Nephron progenitor cell (in vitro differentiated cells): ENCODE measurements around the gene PLAC8.
A peak's percentile ranks its signal among the peaks of the same experiment; 100 is the strongest.
"Not testable (repeated sequence)": the region's sequence is repeated elsewhere in the genome, so short reads cannot be mapped to it uniquely, and the experiment has no call there.

Experiments used
- DNase-seq: peaks from one replicate; pipeline ENCODE4 v3.0.0; 2021
- H3K27ac Mint-ChIP-seq: 2 replicates; pipeline ENCODE4 v1.8.0; 2021; ENCODE audit warnings: mild to moderate bottlenecking, moderate library complexity, mixed read lengths
- H3K27me3 Mint-ChIP-seq: 2 replicates; pipeline ENCODE4 v1.8.0; 2021; ENCODE audit warnings: mild to moderate bottlenecking, low read depth, mixed read lengths; ENCODE audit not compliant: poor library complexity
- H3K36me3 Mint-ChIP-seq: 2 replicates; pipeline ENCODE4 v1.8.0; 2021; ENCODE audit warnings: low read depth, mixed read lengths
- H3K4me1 Mint-ChIP-seq: 2 replicates; pipeline ENCODE4 v1.8.0; 2021; ENCODE audit warnings: mixed read lengths
- H3K4me3 Mint-ChIP-seq: 2 replicates; pipeline ENCODE4 v1.8.0; 2021; ENCODE audit warnings: mild to moderate bottlenecking, moderate library complexity, mixed read lengths
- H3K9me3 Mint-ChIP-seq: 2 replicates; pipeline ENCODE4 v1.8.0; 2021; ENCODE audit warnings: mild to moderate bottlenecking, moderate library complexity, mixed read lengths
- TF ChIP-seq, protein P1 (sequence below): fragments of 200-600 bp; sonication (generic); IDR thresholded peaks from 2 replicates; pipeline ENCODE4 v1.5.0; 2021; ENCODE audit warnings: antibody characterized with exemption

Gene PLAC8

DNA sequence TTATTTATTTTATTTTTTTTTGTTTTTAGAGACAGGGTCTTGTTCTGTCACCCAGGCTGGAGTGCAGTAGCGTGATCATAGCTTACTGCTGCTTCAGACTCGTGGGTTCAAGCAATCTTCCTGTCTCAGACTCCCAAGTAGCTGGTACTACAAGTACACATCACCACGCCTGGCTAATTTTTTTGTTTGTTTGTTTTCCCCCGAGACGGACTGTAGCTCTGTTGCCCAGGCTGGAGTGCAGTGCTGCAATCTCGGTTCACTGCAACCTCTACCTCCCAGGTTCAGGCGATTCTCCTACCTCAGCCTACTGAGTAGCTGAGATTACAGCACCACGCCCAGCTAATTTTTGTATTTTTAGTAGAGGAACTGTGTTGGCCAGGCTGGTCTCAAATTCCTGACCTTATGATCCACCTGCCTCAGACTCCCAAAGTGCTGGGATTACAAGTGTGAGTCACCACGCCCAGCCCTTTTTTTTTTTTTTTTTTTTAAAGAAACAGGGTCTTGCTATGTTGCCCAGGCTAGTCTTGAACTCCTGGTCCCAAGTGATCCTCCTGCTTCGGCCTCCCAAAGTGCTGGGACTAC, 47.4 kb downstream of the PLAC8 start:
- H3K27me3 Mint-ChIP-seq = no peaks in the 10 kb centered on the region
- DNase-seq = no peak
- no peaks in the 10 kb centered on the region for H3K9me3 Mint-ChIP-seq
- no peak overlapping the region for H3K27ac Mint-ChIP-seq
- TF ChIP-seq, protein P1, sequence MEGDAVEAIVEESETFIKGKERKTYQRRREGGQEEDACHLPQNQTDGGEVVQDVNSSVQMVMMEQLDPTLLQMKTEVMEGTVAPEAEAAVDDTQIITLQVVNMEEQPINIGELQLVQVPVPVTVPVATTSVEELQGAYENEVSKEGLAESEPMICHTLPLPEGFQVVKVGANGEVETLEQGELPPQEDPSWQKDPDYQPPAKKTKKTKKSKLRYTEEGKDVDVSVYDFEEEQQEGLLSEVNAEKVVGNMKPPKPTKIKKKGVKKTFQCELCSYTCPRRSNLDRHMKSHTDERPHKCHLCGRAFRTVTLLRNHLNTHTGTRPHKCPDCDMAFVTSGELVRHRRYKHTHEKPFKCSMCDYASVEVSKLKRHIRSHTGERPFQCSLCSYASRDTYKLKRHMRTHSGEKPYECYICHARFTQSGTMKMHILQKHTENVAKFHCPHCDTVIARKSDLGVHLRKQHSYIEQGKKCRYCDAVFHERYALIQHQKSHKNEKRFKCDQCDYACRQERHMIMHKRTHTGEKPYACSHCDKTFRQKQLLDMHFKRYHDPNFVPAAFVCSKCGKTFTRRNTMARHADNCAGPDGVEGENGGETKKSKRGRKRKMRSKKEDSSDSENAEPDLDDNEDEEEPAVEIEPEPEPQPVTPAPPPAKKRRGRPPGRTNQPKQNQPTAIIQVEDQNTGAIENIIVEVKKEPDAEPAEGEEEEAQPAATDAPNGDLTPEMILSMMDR = no peak
- no peaks in the 10 kb centered on the region for H3K4me1 Mint-ChIP-seq
- H3K4me3 Mint-ChIP-seq = no peak overlapping the region
- H3K36me3 Mint-ChIP-seq = peaks cover 56% of the 10 kb centered on the region

DNA sequence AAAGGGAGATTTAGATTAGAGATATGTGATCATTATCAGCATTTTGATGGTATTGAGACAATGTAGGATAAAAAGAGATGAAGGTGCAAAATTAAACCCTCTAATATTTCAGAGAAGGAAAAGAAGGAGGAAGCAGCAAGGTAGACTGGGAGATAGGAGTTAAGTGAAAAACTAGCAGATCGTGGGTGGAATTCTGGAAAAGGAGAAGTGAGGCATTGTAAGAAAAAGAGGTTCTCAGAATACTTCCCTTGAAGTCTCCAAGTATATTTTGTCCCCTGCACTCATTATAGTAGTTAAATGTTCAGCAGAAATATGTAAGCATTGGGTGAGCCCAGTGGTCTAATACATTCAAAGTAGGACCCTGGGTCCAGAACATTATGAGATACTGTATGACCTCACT, 49.3 kb downstream of the PLAC8 start:
- TF ChIP-seq, protein P1 = no peak
- H3K9me3 Mint-ChIP-seq = no peaks in the 10 kb centered on the region
- DNase-seq = no peak
- peaks cover 63% of the 10 kb centered on the region for H3K36me3 Mint-ChIP-seq
- H3K27ac Mint-ChIP-seq = peak overlapping the region; percentile 19
- no peaks in the 10 kb centered on the region for H3K4me1 Mint-ChIP-seq
- no peaks in the 10 kb centered on the region for H3K27me3 Mint-ChIP-seq
- H3K4me3 Mint-ChIP-seq = no peak overlapping the region

DNA sequence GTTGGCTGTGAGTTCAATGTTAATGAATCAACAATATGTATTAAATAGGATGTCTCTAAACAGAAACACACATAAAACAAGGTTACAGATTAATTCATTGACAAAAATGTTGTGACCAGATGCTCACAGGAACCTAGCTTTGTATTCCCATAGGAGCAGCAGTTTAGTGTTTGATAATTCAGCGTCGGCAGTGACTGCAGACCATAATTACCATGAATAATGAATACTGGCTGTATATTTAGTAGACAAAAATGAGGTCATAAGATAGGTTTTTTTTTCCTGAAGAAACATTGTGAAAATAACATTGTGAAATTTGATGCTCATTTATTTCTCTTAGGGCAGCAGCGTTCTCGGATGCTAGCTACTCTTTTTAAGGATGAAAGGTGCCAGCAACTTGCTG, 51.8 kb downstream of the PLAC8 start:
- TF ChIP-seq, protein P1 = no peak
- H3K36me3 Mint-ChIP-seq = peaks cover 68% of the 10 kb centered on the region
- no peak overlapping the region for H3K4me3 Mint-ChIP-seq
- H3K9me3 Mint-ChIP-seq = no peaks in the 10 kb centered on the region
- no peaks in the 10 kb centered on the region for H3K27me3 Mint-ChIP-seq
- no peaks in the 10 kb centered on the region for H3K4me1 Mint-ChIP-seq
- DNase-seq = no peak
- peak overlapping the region; percentile 8 for H3K27ac Mint-ChIP-seq

DNA sequence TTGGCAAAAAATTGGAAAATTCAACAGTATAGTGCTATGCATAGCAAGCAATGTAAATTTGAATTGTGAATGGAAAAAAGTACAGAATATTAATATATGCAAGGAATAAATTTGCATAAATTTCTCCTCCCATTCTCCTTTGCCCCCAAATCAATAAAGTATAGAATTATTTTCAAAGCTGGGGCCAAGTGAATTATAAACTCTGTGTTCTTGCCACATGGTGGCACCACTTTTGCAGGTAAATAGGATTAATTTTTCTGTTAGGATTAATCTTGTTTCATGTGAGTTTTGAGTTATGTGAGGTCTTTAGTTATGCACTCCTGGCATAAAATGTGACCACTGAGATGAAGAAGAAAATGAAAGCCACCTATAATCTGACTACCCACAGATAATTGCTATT, 59.6 kb downstream of the PLAC8 start:
- no peak for DNase-seq
- no peaks in the 10 kb centered on the region for H3K9me3 Mint-ChIP-seq
- no peaks in the 10 kb centered on the region for H3K4me1 Mint-ChIP-seq
- TF ChIP-seq, protein P1 = no peak
- no peaks in the 10 kb centered on the region for H3K27me3 Mint-ChIP-seq
- H3K36me3 Mint-ChIP-seq = peaks cover 87% of the 10 kb centered on the region
- no peak overlapping the region for H3K27ac Mint-ChIP-seq
- no peak overlapping the region for H3K4me3 Mint-ChIP-seq

DNA sequence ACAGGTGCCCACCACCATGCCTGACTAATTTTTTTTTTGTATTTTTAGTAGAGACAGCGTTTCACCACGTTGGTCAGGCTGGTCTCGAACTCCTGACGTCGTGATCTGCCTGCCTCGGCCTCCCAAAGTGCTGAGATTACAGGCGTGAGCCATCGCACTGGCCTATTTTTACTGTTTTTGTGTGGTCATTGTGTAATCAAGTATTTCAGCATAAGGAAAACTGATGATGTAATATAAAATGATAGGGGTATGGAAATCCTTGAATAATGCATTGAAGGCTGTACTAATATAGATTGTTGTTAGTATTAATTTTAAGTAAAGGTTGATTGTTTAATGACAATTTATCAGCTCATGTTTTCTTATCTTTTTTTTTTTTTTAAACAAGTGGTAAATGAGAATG, 65.7 kb downstream of the PLAC8 start:
- not testable (repeated sequence) for H3K9me3 Mint-ChIP-seq, H3K27me3 Mint-ChIP-seq, H3K4me3 Mint-ChIP-seq, DNase-seq, H3K27ac Mint-ChIP-seq, H3K4me1 Mint-ChIP-seq
- H3K36me3 Mint-ChIP-seq = peaks cover 49% of the 10 kb centered on the region

DNA sequence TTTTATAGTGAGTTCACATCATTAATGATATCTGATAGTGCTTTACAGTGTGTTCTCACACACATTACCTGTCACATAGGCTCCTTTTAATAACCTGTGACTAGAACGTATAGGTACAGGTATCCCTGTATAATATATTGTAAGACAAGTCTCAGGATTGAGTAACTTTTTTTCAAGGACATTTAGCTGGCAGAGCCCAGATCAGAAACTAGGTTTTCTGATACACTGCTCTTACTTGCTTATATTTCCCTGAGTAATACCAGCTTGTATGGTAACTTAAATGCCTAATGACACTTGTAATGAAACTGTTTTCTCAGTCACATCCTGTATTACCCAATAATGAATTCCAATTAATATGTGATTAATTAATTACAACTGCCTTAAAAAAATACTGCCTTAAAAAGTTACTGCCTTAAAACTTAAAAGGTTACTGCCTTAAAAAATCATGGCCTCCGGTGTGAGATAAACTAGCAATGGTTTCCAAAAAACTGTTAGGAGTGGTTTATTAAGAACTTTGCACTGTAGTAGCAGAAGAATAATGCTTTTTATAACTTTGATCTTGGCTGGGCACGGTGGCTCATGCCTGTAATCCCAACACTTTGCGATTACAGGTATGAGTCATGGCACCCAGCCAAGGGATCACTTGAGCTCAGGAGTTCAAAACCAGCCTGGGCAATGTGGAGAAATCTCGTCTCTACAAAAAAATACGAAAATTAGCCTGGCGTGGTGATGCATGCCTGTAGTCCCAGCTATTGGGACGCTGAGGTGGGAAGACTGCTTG, 67.6 kb downstream of the PLAC8 start:
- TF ChIP-seq, protein P1 = no peak
- peaks cover 39% of the 10 kb centered on the region for H3K36me3 Mint-ChIP-seq
- no peaks in the 10 kb centered on the region for H3K27me3 Mint-ChIP-seq
- H3K27ac Mint-ChIP-seq = no peak overlapping the region
- no peak for DNase-seq
- H3K4me3 Mint-ChIP-seq = no peak overlapping the region
- H3K4me1 Mint-ChIP-seq = no peaks in the 10 kb centered on the region
- no peaks in the 10 kb centered on the region for H3K9me3 Mint-ChIP-seq
